ENCODE data around the gene CTSE. TPM values are rescaled to one million over a fixed set of nuclear protein-coding genes. Genes with fewer than 3 reads are reported as not detected.

CTSE gene
- total RNA-seq, 1 experiment from 2014 or later, result 425 TPM

DNA sequence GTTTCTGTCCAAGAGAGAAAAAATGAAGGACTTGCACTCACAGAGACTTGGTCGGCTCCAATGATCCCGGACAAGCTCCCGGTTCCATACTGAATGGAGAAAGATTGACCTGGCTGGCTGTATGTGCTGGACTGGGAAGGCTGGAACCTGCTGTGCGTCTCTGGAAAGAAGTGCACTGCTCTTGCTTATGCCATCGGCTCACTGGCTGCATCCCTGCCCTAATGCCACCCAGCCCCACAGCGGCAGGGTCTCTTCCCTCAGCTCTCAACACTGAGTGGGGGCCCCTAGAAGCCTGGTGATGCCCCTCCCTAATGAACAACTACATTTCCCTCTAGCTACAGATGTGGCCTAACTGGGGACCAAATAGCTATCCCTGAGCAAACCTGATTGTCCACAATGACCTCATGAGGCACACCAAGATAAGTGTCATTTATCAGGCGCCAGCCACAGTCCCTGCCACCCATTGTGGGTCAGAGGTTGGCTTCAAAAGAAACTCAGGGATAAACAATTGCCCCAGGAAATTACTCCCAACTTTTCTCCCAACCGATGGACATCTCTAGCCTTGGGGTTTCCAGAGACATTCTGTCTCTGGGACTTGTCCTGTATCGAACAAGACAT is 2.6 kb downstream of the CTSE start:
- no peaks in the 10 kb centered on the region for H3K9me3 Mint-ChIP-seq (ENCODE audit: low read depth, unreplicated experiment)
- DNase-seq, result peak; percentile 65
- peak overlapping the region; percentile 68 for H3K4me3 Mint-ChIP-seq (ENCODE audit: low read depth, unreplicated experiment)
- peaks cover 65% of the 10 kb centered on the region for H3K4me1 Mint-ChIP-seq (ENCODE audit: low read depth, unreplicated experiment)
- intact Hi-C loops (cut with micrococcal nuclease; ENCODE audit: unreplicated experiment), result loop anchor here (5.0 kb wide), 2 partner anchors 36 to 39 kb away; no protein-coding TSS in a partner anchor
- H3K27me3 Mint-ChIP-seq (ENCODE audit: unreplicated experiment), result no peaks in the 10 kb centered on the region
- peaks cover 48% of the 10 kb centered on the region for H3K36me3 Mint-ChIP-seq (ENCODE audit: insufficient read depth, unreplicated experiment)
- BruUV-seq (replicated peaks), result TSS peak; percentile 12
- CTCF ChIA-PET, result interaction anchor here (0.6 to 3.9 kb wide), 6 partner anchors 10 to 44 kb away, joined by 3 to 11 read pairs (median 6); no protein-coding TSS in a partner anchor
- TF ChIP-seq, protein P1, sequence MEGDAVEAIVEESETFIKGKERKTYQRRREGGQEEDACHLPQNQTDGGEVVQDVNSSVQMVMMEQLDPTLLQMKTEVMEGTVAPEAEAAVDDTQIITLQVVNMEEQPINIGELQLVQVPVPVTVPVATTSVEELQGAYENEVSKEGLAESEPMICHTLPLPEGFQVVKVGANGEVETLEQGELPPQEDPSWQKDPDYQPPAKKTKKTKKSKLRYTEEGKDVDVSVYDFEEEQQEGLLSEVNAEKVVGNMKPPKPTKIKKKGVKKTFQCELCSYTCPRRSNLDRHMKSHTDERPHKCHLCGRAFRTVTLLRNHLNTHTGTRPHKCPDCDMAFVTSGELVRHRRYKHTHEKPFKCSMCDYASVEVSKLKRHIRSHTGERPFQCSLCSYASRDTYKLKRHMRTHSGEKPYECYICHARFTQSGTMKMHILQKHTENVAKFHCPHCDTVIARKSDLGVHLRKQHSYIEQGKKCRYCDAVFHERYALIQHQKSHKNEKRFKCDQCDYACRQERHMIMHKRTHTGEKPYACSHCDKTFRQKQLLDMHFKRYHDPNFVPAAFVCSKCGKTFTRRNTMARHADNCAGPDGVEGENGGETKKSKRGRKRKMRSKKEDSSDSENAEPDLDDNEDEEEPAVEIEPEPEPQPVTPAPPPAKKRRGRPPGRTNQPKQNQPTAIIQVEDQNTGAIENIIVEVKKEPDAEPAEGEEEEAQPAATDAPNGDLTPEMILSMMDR (IDR thresholded peaks at IDR 0.05; ENCODE audit: unreplicated experiment), result no peak
- peak overlapping the region; percentile 91 for H3K27ac Mint-ChIP-seq (ENCODE audit: unreplicated experiment)

DNA sequence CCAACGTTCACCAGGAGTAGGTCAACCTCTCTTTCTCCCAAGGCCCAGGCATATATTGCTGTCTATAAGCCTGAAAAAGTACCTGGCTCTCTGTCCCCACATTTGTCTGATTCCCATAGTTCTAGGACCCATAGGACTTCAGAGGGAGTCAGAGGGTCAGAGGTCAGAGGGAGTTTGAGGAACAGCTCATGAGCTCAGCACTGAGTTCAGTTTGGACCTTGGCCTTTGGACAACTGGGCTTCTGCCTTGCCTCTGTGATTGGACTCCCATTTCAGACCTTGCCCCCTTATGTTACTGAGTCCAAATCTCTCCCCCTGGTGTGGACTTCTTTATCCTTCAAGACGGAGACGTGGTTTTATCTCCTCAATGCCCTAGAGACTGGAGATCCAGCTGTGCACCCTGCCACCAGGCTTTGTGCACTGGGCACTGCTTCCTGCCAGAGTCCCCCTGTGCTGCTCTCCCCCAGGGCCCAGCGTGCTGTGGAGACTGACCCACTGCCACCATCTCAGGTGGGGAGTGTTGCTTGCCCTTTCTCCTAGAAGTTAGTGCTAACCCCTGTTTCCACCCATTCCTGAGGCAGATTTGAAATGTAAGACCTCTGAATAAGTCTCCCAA is 3.2 kb downstream of the CTSE start:
- DNase-seq, result no peak
- intact Hi-C loops (cut with micrococcal nuclease; ENCODE audit: unreplicated experiment), result loop anchor here (5.0 kb wide), 2 partner anchors 37 to 38 kb away; no protein-coding TSS in a partner anchor
- H3K4me3 Mint-ChIP-seq (ENCODE audit: low read depth, unreplicated experiment), result peak overlapping the region; percentile 68
- CTCF ChIA-PET, result interaction anchor here (0.8 to 3.9 kb wide), 4 partner anchors 10 to 43 kb away, joined by 3 to 11 read pairs (median 6); no protein-coding TSS in a partner anchor
- no TSS peak for BruUV-seq (replicated peaks)
- no peaks in the 10 kb centered on the region for H3K9me3 Mint-ChIP-seq (ENCODE audit: low read depth, unreplicated experiment)
- peaks cover 54% of the 10 kb centered on the region for H3K36me3 Mint-ChIP-seq (ENCODE audit: insufficient read depth, unreplicated experiment)
- peak overlapping the region; percentile 91 for H3K27ac Mint-ChIP-seq (ENCODE audit: unreplicated experiment)
- no peaks in the 10 kb centered on the region for H3K27me3 Mint-ChIP-seq (ENCODE audit: unreplicated experiment)
- TF ChIP-seq, protein P1 (IDR thresholded peaks at IDR 0.05; ENCODE audit: unreplicated experiment), result no peak
- H3K4me1 Mint-ChIP-seq (ENCODE audit: low read depth, unreplicated experiment), result peaks cover 59% of the 10 kb centered on the region

DNA sequence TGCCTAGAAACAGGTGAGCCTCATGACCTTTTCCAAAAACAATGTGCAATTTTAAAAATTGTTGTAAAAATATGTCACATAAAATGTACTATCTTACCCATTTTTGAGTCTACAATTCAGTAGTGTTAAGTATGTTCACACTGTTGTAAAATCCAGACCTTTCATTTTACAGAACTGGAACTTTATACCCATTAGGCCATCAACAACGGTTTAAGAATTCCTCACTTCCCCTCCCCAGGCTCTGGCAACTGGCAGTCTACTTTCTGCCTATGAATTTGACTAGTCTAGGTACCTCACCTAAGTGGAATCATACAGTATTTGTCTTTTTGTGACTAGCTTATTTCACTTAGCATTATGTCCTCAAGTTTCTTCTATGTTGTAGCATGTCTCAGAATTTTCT is 8.6 kb downstream of the CTSE start:
- Mint-ChIP-seq H3K27me3 (ENCODE audit: unreplicated experiment) (no peaks in the 10 kb centered on the region), H3K27ac (ENCODE audit: unreplicated experiment) (no peak overlapping the region), H3K9me3 (ENCODE audit: low read depth, unreplicated experiment) (no peaks in the 10 kb centered on the region), H3K4me1 (ENCODE audit: low read depth, unreplicated experiment) (peaks cover 53% of the 10 kb centered on the region), H3K4me3 (ENCODE audit: low read depth, unreplicated experiment) (no peak overlapping the region), H3K36me3 (ENCODE audit: insufficient read depth, unreplicated experiment) (peaks cover 57% of the 10 kb centered on the region)
- DNase-seq, result no peak
- CTCF ChIA-PET, result no interaction called here
- BruUV-seq (replicated peaks), result no TSS peak
- TF ChIP-seq, protein P1 (IDR thresholded peaks at IDR 0.05; ENCODE audit: unreplicated experiment), result no peak
- intact Hi-C loops (cut with micrococcal nuclease; ENCODE audit: unreplicated experiment), result no loop called here

DNA sequence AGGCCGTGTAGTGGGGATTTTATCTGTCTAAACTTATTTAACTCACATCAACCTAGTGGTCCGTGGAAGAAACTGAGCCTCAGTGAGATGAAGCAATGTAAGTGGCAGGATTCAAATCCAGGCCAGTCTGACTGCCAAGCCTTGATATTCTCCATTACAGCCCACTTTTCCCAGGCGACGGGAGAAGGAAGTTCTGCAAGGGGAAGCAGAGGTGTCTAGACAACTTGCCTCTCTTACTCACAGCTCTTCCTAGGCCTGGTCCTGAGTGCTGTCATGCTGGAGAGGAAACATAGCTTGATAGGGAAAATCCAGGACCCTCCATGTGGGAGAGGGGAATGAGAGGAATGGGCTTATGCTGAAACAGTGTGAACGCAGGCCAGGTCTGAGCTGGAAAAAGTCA is 9.1 kb downstream of the CTSE start:
- no peak overlapping the region for H3K4me3 Mint-ChIP-seq (ENCODE audit: low read depth, unreplicated experiment)
- DNase-seq, result no peak
- no peaks in the 10 kb centered on the region for H3K9me3 Mint-ChIP-seq (ENCODE audit: low read depth, unreplicated experiment)
- H3K27me3 Mint-ChIP-seq (ENCODE audit: unreplicated experiment), result no peaks in the 10 kb centered on the region
- intact Hi-C loops (cut with micrococcal nuclease; ENCODE audit: unreplicated experiment), result no loop called here
- no TSS peak for BruUV-seq (replicated peaks)
- peaks cover 61% of the 10 kb centered on the region for H3K36me3 Mint-ChIP-seq (ENCODE audit: insufficient read depth, unreplicated experiment)
- peaks cover 53% of the 10 kb centered on the region for H3K4me1 Mint-ChIP-seq (ENCODE audit: low read depth, unreplicated experiment)
- TF ChIP-seq, protein P1 (IDR thresholded peaks at IDR 0.05; ENCODE audit: unreplicated experiment), result no peak
- no peak overlapping the region for H3K27ac Mint-ChIP-seq (ENCODE audit: unreplicated experiment)
- CTCF ChIA-PET, result no interaction called here
